Measurements from ENCODE around the gene NBPF3.
"Not testable (repeated sequence)": the region's sequence is repeated elsewhere in the genome, so short reads cannot be mapped to it uniquely, and the experiment has no call there.

NBPF3 gene

DNA sequence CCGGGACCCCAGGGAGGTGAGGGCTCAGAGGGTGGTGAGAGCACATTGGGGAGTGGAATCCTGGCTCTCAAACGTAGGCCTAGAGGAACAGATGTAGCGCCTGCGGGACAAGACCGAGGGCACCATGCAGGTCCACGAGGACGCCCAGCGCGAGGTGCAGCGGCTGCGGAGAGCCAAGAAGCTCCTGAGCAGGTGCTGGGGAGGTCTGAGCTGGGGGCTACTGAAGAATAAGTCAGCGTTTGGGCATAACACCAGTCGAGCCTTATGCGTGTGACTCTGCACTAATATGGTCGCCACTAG, 2.6 kb upstream of the NBPF3 start:
- no peak for DNase-seq (ENCODE audit: low read depth in 2 of 2, low spot score in 1 of 2)

- DNase-seq (ENCODE audit: low read depth in 2 of 2, low spot score in 1 of 2) = not testable (repeated sequence)
Observed at GRCh38 chr1:21438646-21439312, 1.2 kb upstream of the NBPF3 start.

DNA sequence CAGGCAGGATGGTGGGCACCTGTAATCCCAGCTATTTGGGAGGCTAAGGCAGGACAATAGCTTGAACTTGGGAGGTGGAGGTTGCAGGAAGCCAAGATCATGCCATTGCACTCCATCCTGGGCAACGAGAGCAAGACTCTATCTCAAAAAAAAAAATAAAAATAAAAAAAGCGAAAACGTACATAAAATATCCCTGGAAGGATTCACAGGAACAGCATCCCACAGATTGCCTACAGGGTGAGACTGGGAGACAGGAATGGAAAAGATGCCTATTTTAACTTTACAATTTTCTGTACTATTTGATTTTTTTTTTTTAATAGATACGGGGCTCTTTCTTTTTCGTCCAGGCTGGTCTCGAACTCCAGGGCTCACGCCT, 604 bp upstream of the NBPF3 start:
- DNase-seq (ENCODE audit: low read depth in 2 of 2, low spot score in 1 of 2) = no peak

DNA sequence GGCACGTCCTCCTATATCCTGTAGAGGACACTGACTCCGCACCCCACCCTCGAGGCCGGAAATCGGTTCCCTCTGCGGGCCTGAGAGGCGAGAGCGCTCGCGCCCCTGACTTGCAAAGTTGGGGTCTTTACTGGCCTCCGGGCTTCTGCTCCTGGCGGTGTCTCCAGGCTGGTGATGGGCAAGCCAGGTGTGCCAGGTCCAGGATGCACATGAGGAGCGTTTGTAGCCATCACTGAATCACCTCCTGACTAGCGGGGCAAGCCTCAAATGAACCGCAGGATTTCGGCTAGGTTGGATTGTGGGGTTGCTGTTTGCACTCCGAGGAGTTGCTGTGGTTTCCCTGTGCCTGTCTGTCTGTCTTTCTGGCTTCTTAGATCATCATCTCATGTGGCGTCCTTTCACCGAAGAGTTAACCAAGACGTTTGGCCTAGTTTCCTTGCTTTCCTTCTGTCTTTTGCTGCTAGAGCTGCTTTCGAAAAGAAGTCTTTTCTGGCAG, 741 bp downstream of the NBPF3 start:
- not testable (repeated sequence) for DNase-seq (ENCODE audit: low read depth in 2 of 2, low spot score in 1 of 2)

DNA sequence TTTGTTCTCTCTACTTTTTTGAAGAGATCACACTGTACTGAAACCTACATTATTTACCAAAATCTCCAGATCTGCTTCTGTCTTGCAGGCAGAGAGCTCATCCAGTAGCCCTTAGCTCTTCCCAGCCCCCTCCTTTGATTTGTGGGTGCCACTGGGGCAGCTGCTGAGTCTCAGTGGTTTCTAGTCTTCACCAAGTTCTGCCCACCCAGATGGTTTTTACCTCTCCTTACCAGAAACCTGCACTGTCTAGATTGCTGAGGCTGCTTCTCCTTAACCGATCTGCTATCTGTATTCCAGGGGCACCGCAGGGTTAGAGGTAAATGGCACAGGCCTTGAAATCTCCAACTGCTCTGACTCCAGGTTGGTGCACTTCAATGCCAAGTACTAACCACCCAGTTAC, 6.7 kb downstream of the NBPF3 start:
- DNase-seq (ENCODE audit: low read depth in 2 of 2, low spot score in 1 of 2) = not testable (repeated sequence)

- DNase-seq (ENCODE audit: low read depth in 2 of 2, low spot score in 1 of 2) = no peak
Observed at GRCh38 chr1:21447311-21447710, 7.4 kb downstream of the NBPF3 start.

DNA sequence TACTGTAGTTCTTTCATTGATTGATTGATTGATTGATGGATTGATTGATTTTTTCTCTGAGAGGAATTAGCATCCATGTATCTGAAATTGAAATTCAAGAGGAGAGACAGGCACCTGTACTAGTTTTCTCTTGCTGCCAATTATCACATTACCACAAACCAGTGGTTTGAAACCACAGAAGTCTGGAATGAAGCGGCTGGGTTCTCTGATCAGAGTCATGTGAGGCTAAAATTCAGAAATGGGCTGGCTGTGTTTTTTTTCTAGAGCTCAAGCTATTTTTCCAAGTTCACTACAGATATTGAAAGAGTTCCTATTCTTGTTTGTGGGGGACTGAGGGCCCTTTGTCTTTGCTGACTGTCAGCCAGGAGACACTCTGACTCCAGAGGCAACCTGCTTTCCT, 10.0 kb downstream of the NBPF3 start:
- DNase-seq (ENCODE audit: low read depth in 2 of 2, low spot score in 1 of 2) = no peak

DNA sequence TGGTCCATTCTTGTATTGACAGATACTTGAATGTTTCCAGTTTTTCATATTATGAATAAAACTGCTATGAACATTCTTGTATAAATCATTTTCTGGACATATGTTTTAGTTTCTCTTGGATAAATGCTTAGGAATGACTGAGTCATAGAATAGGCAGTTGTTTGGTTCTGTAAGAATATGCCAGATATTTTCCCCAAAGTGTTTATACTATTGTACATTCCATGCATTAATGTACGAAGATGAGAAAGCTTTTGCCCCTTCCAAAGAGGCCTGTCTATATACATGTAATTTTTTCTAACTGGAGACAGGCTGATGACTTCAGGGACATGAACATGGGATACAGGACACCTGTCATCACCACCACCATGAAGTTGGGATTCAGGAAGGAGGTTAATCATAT, 11.3 kb downstream of the NBPF3 start:
- DNase-seq (ENCODE audit: low read depth in 2 of 2, low spot score in 1 of 2) = no peak

DNA sequence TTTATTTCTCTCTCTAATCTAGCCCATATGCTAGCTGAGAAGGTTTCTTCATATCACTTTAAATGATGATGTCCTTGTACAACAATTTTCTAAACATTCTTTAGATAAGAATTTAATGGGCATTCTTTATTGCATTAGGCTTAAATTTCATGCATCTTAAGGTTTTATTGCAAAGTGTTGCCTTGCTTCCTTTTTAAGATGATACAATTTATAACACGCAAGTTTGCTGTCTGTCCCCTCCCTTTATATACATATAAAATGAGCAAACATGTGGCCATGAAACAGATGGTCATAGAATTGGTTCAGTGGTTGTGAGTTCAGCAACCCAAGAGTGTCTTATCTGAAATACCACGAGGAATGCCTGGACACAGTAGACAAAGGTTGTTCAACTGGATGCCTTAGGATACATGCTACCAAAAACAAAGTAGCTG, 12.1 kb downstream of the NBPF3 start:
- DNase-seq (ENCODE audit: low read depth in 2 of 2, low spot score in 1 of 2) = no peak

GRCh38 chr1:21453964-21454614, 14.2 kb downstream of the NBPF3 start:
- not testable (repeated sequence) for DNase-seq (ENCODE audit: low read depth in 2 of 2, low spot score in 1 of 2)

- DNase-seq (ENCODE audit: low read depth in 2 of 2, low spot score in 1 of 2) = not testable (repeated sequence)
Observed at GRCh38 chr1:21454904-21455303, 15.0 kb downstream of the NBPF3 start.

DNA sequence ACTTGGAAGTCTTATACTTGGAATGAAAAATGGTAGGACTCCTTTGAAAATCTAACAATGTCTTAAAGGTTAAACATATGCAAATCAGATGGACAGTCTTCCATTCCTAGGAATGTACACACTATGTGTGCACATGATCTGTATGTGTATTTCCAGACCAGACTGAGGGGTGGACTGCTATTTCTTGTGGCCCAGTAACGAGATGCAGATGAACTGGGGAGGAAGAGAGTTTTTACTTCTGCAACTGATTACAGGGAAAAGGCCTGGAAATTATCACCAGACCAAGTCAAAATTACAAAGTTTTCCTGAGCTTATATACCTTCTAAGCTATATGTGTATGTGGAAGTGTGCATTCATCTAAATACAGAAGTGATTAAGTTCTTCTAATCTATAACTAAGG, 17.7 kb downstream of the NBPF3 start:
- DNase-seq (ENCODE audit: low read depth in 2 of 2, low spot score in 1 of 2) = no peak

DNA sequence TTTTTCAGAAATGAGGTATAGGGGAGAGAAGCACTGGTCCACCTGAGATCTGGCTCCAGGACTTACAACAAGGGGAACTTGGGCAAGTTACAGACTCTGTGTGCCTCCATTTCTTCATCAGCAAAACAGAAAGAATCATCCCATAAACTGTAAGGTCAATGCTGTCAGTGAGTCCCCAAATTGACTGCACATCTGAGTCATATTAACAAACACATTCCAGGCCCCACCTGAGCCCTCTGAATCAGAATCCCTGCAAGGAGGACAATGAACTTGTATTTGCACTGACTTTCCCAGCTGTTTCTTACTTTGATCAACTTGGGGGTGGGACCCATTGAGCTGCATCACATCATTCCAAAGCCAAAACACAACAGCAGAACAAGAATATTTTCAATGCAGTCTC, 25.2 kb downstream of the NBPF3 start:
- not testable (repeated sequence) for DNase-seq (ENCODE audit: low read depth in 2 of 2, low spot score in 1 of 2)

- not testable (repeated sequence) for DNase-seq (ENCODE audit: low read depth in 2 of 2, low spot score in 1 of 2)
Observed at GRCh38 chr1:21467946-21468345, 28.0 kb downstream of the NBPF3 start.

DNA sequence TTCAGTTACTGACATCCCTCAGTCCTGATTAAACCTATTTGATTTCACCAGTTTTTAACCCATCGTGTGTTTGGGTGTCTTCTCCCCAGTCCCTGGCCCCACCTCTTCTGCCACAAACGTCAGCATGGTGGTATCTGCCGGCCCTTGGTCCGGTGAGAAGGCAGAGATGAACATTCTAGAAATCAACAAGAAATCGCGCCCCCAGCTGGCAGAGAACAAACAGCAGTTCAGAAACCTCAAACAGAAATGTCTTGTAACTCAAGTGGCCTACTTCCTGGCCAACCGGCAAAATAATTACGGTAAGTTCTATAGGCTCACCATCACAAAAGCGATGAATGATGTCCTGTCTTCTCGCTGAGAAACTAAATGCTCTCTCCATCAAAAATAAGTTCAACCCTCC, 28.7 kb downstream of the NBPF3 start:
- no peak for DNase-seq (ENCODE audit: low read depth in 2 of 2, low spot score in 1 of 2)

DNA sequence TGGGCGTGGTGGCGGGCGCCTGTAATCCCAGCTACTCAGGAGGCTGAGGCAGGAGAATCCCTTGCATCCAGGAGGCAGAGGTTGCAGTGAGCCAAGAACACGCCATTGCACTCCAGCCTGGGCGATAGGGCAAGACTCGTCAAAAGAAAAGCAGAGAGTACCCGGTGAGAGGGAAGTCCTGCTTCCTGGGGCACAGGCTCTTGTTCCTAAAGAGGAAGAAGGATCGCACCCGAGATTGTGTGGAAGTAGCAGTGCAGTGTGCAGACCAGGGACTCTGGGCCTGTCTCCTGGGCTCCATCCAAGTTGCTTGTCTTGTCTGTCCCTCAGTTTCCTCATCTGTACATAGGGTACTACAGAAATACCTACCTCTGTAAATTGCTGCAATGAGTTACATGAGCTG, 29.6 kb downstream of the NBPF3 start:
- no peak for DNase-seq (ENCODE audit: low read depth in 2 of 2, low spot score in 1 of 2)

DNA sequence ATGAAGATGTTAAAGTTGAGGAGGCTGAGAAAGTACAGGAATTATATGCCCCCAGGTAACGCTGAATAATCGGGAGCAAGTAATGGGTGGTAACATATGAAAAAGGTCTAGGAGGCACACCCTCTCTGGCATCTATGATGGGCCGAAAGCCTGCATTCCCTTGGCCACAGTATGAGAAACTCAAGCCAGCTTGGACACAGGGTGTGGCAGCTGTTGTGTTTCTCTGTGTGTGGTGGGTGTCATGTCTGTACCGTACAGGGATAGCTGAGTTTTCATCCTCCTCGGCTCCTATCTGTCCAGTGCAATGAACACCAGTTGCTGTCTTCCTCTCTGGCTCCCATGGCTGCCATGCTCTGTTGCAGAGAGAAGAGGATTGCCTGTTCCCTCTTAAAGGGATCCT, 32.9 kb downstream of the NBPF3 start:
- DNase-seq (ENCODE audit: low read depth in 2 of 2, low spot score in 1 of 2) = no peak

DNA sequence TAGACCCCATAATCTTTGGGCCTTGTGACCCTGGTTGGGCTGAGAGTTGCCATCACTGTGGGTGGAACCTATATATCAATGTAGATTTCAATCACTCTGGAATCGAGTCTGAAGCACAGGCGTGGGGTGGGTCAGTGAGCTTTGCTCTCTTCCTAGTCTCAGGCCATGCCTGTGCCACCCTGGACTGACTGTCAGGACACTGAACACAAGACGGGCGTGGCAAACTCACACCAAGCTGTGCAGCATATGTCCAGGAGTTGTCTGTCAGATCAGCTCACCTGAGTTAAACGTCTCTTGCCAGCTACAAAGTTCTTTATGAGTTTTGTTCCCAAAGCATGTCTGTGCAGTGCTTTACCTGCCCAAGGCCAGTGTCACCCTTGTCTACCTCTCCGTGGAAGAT, 38.4 kb downstream of the NBPF3 start:
- no peak for DNase-seq (ENCODE audit: low read depth in 2 of 2, low spot score in 1 of 2)

DNA sequence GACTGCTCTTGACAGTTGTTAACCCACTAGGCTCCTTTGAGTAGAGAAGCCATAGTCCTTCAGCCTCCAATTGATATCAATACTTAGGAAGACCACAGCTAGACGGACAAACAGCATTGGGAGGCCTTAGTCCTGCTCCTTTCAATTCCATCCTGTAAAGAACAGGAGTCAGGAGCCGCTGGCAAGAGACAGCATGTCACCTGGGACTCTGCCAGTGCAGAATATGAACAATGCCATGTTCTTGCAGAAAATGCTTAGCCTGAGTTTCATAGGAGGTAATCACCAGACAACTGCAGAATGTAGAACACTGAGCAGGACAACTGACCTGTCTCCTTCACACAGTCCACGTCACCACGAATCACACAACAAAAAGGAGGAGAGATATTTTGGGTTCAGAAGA, 43.9 kb downstream of the NBPF3 start:
- DNase-seq (ENCODE audit: low read depth in 2 of 2, low spot score in 1 of 2) = not testable (repeated sequence)

- DNase-seq (ENCODE audit: low read depth in 2 of 2, low spot score in 1 of 2) = no peak
Observed at GRCh38 chr1:21489146-21489545, 49.2 kb downstream of the NBPF3 start.

DNA sequence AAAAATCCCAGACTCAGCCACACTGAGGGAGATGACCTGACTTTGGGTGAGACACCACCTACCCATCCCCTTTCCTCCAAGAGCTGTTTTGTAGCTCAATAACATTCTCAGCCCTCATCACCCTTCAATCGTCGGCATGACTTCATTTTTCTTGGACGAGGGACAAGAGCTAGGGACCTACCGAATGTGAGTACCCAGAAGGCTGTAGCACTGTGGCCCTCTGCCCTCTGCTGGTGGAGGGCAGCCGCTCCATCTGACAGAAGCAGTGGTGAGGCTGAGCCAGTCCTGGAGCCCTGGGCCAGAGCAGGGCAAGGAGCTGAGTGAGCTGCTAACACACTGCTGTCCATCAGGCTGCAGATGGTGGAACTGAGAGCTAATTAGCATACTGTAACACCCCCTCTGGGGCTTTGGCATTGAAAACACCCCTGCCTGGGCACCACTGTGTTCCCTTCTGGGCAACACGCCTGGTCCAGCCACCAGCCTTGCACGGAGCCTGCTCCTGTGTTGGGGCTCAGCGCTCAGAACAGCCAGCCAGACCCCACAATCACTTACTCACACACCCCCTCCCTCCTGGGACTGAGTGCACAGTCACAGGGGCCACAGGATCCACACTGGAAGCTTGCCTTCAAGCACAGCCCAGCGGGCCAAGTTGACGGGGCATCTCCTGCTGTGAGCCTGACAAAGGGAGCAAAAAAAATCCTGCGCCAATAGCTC, 51.0 kb downstream of the NBPF3 start:
- no peak for DNase-seq (ENCODE audit: low read depth in 2 of 2, low spot score in 1 of 2)
